Testis (tissue), 3 donors: ENCODE measurements around the gene PPFIA4. TPM values are rescaled to one million over a fixed set of nuclear protein-coding genes. Genes with fewer than 3 reads are reported as not detected.

Experiments
- DNase-seq: peaks from one replicate; pipeline ENCODE4 v3.0.0-alpha.2; 2019
- H3K27ac ChIP-seq, 2 donors: fragments of 200-600 bp; sonication (generic); one replicate each; pipeline ENCODE4 v1.5.1; 2019
- H3K27me3 ChIP-seq: fragments of 200-600 bp; sonication (generic); one replicate; pipeline ENCODE4 v1.5.1; 2019
- H3K36me3 ChIP-seq: fragments of 200-600 bp; sonication (generic); one replicate; pipeline ENCODE4 v1.5.1; 2017; ENCODE audit warnings: low read depth; ENCODE audit errors: missing control alignments
- H3K4me1 ChIP-seq: fragments of 200-600 bp; sonication (generic); one replicate; pipeline ENCODE4 v1.5.1; 2019
- H3K4me3 ChIP-seq, 2 donors: fragments of 200-600 bp; sonication (generic); one replicate each; pipeline ENCODE4 v1.5.1; 2017 to 2019
- H3K9me3 ChIP-seq: fragments of 200-600 bp; sonication (generic); one replicate; pipeline ENCODE4 v1.5.1; 2017
- POLR2A ChIP-seq: fragments of 450-650 bp; IDR thresholded peaks from one replicate; pipeline ENCODE4 v1.6.1; 2017; ENCODE audit warnings: antibody characterized with exemption, mild to moderate bottlenecking, moderate library complexity
- WGBS, 2 donors: methylation state at CpG; one replicate each; pipeline ENCODE4 v1.1.5; 2018; 5-methylcytosine and 5-hydroxymethylcytosine counted together
- intact Hi-C: fragments of 100-400 bp; cut with DNase I; formaldehyde crosslinking; loops from one replicate; pipeline ENCODE4 v1.15.1; 2023; ENCODE audit warnings: low total_unique reads
- polyA plus RNA-seq: library from polyadenylated mRNA; stranded (reverse); fragments of 350-450 nt; fragmentation: Illumina TruSeq; extraction: RNeasy Lipid Tissue Mini Kit (QIAGEN cat#74804); gene quantifications from one replicate; pipeline ENCODE4 v1.2.3, GENCODE V29; 2014; ENCODE audit warnings: low read depth, low replicate concordance; ENCODE audit not compliant: insufficient read depth
- total RNA-seq, 2 donors: library from RNA; depleted of rRNA; stranded (reverse); fragments of >200 nt; gene quantifications; one replicate each; pipeline ENCODE4 v1.2.3, GENCODE V29; 2016
- TF ChIP-seq, protein P1 (sequence below), 3 experiments: fragments of 450-650 bp in 2 of 3; fragments of 200-600 bp in 1 of 3; sonication (generic) in 1 of 3; IDR thresholded peaks; one replicate each; pipeline ENCODE4 v1.5.1; 2016 to 2019; ENCODE audit warnings: antibody characterized with exemption in 3 of 3, mild to moderate bottlenecking in 2 of 3, moderate library complexity in 1 of 3

The PPFIA4 gene
- total and polyA plus RNA-seq, 3 donors from 2014 or later: 6.6 to 33.1 (median 27.2) TPM

DNA sequence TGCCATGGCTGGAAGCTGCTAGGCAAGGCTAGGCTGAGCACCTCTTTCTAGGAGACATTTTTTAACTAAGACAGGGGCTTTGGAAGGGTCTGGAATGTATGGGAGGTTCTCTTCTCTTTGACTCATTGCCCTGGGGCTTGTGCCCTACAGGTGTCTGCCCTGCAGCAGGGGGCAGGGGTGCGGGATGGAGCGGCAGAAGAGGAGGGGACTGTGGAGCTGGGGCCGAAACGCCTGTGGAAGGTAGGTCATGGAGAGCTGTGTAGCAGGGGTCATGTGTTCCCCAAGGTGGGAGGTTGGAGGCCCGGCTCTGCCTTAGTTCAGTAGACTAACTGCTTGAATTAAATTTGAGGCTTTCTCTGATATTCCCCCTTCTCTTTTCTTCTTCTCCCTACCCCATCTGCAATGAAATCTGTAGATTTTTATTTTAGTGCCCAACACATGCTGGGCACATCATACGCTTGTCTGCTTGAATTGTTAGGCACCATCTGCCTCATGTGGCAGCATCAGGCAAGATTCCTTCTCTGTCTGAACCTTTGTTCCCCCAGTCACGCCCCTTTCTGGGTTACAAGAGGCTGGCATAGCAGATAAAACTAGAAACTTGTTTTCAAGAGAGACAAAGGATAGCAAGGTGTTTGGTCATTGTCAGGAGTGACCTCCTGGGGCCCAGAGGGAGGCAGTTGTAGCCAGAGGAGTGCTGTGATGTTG, 18.4 kb downstream of the PPFIA4 start:
- intact Hi-C loops: no loop called here
- TF ChIP-seq, protein P1, sequence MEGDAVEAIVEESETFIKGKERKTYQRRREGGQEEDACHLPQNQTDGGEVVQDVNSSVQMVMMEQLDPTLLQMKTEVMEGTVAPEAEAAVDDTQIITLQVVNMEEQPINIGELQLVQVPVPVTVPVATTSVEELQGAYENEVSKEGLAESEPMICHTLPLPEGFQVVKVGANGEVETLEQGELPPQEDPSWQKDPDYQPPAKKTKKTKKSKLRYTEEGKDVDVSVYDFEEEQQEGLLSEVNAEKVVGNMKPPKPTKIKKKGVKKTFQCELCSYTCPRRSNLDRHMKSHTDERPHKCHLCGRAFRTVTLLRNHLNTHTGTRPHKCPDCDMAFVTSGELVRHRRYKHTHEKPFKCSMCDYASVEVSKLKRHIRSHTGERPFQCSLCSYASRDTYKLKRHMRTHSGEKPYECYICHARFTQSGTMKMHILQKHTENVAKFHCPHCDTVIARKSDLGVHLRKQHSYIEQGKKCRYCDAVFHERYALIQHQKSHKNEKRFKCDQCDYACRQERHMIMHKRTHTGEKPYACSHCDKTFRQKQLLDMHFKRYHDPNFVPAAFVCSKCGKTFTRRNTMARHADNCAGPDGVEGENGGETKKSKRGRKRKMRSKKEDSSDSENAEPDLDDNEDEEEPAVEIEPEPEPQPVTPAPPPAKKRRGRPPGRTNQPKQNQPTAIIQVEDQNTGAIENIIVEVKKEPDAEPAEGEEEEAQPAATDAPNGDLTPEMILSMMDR (IDR thresholded peaks at IDR 0.05): no peak
- TF ChIP-seq POLR2A: no peak
- no peaks in the 10 kb centered on the region for H3K27me3 ChIP-seq
- no peaks in the 10 kb centered on the region for H3K4me1 ChIP-seq
- 92 to 93% methylated on average over 6 to 7 of the region's 7 CpGs for WGBS, 2 donors
- DNase-seq: no peak
- H3K36me3 ChIP-seq: no peaks in the 10 kb centered on the region
- no peaks in the 10 kb centered on the region for H3K9me3 ChIP-seq
- no peak overlapping the region for H3K4me3 ChIP-seq
- H3K27ac ChIP-seq: no peak overlapping the region

DNA sequence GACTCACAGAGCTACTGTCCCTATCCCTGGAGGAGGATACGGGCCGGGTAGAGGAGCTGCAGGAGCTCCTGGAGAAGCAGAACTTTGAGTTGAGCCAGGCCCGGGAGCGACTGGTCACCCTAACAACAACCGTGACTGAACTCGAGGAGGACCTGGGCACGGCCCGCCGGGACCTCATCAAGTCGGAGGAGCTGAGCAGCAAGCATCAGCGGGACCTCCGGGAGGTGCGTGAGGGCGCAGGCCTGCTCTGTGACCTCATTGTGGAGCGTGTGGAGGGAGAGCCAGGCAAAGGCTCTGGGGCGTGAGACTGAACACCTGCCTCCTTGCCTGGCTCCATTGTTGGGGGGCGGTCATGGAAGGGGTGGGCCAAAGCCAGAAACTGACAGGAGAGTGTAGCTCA, 19.0 kb downstream of the PPFIA4 start:
- H3K36me3 ChIP-seq: no peaks in the 10 kb centered on the region
- intact Hi-C loops: no loop called here
- H3K27ac ChIP-seq: no peak overlapping the region
- TF ChIP-seq POLR2A: no peak
- TF ChIP-seq, protein P1 (IDR thresholded peaks at IDR 0.05): no peak
- WGBS, 2 donors: 75 to 91% methylated on average over 5 to 17 of the region's 17 CpGs
- H3K4me1 ChIP-seq: no peaks in the 10 kb centered on the region
- no peak overlapping the region for H3K4me3 ChIP-seq
- DNase-seq: no peak
- no peaks in the 10 kb centered on the region for H3K9me3 ChIP-seq
- no peaks in the 10 kb centered on the region for H3K27me3 ChIP-seq

- TF ChIP-seq, protein P1 (IDR thresholded peaks at IDR 0.05): no peak
- TF ChIP-seq POLR2A: no peak
- intact Hi-C loops: no loop called here
- no peak overlapping the region for H3K4me3 ChIP-seq
- H3K9me3 ChIP-seq: no peaks in the 10 kb centered on the region
- DNase-seq: no peak
- WGBS, 2 donors: 84 to 91% methylated on average over 11 to 16 of the region's 16 CpGs
- H3K27ac ChIP-seq: no peak overlapping the region
- no peaks in the 10 kb centered on the region for H3K4me1 ChIP-seq
- H3K36me3 ChIP-seq: no peaks in the 10 kb centered on the region
- H3K27me3 ChIP-seq: no peaks in the 10 kb centered on the region
Observed at GRCh38 chr1:203045821-203046594, 19.7 kb downstream of the PPFIA4 start.

GRCh38 chr1:203046984-203047630, 20.8 kb downstream of the PPFIA4 start:
- Histone ChIP-seq H3K36me3 (no peaks in the 10 kb centered on the region), H3K27ac (no peak overlapping the region), H3K27me3 (no peaks in the 10 kb centered on the region), H3K4me3 (no peak overlapping the region), H3K9me3 (no peaks in the 10 kb centered on the region), H3K4me1 (peaks cover 5% of the 10 kb centered on the region)
- no peak for TF ChIP-seq POLR2A
- TF ChIP-seq, protein P1 (IDR thresholded peaks at IDR 0.05): no peak
- 63 to 71% methylated on average over 15 of the region's 15 CpGs for WGBS, 2 donors
- intact Hi-C loops: no loop called here
- no peak for DNase-seq
